VCaP (cell line): ENCODE measurements around the gene NUBP2.

Source experiments
- H3K27ac ChIP-seq: fragments of 450-650 bp; 2 replicates; pipeline ENCODE4 v1.5.1; 2017
- CTCF ChIP-seq: fragments of 450-650 bp; conservative IDR thresholded peaks from 2 replicates; pipeline ENCODE4 v1.5.1; 2017; ENCODE audit warnings: mild to moderate bottlenecking, moderate library complexity

The NUBP2 gene

GRCh38 chr16:1743376-1744337 is 39.1 kb upstream of the NUBP2 start:
- no peak overlapping the region for H3K27ac ChIP-seq
- no peak for TF ChIP-seq CTCF

- no peak overlapping the region for H3K27ac ChIP-seq
- no peak for TF ChIP-seq CTCF
These were observed 38.4 kb upstream of the NUBP2 start for GRCh38 chr16:1744338-1744840.

- no peak for TF ChIP-seq CTCF
- H3K27ac ChIP-seq = no peak overlapping the region
These were observed 37.4 kb upstream of the NUBP2 start for GRCh38 chr16:1745181-1745899.

GRCh38 chr16:1745900-1746692 is 36.7 kb upstream of the NUBP2 start:
- TF ChIP-seq CTCF = no peak
- no peak overlapping the region for H3K27ac ChIP-seq

GRCh38 chr16:1746693-1747195 is 36.0 kb upstream of the NUBP2 start:
- no peak overlapping the region for H3K27ac ChIP-seq
- TF ChIP-seq CTCF = no peak

- no peak for TF ChIP-seq CTCF
- no peak overlapping the region for H3K27ac ChIP-seq
These were observed 34.8 kb upstream of the NUBP2 start for GRCh38 chr16:1747934-1748333.
